Activated CD8-positive, alpha-beta memory T cell treated with anti-CD3 and anti-CD28 coated beads, Interleukin-2, amount 50 U/mL, for 4 hours (primary cell): ENCODE results near the gene ETS1.

Source experiments
- DNase-seq: peaks from one replicate; pipeline ENCODE4 v3.0.0-alpha.2; 2020

Gene ETS1

GRCh38 chr11:128532572-128533091, 54.7 kb downstream of the ETS1 start:
- no peak for DNase-seq

- DNase-seq: no peak
These were observed 55.3 kb downstream of the ETS1 start for GRCh38 chr11:128532016-128532571.

- no peak for DNase-seq
These were observed 55.8 kb downstream of the ETS1 start for GRCh38 chr11:128531588-128531987.

GRCh38 chr11:128530118-128531074, 57.0 kb downstream of the ETS1 start:
- DNase-seq: no peak

GRCh38 chr11:128528294-128528693, 59.1 kb downstream of the ETS1 start:
- no peak for DNase-seq

GRCh38 chr11:128527046-128527445, 60.3 kb downstream of the ETS1 start:
- DNase-seq: no peak

GRCh38 chr11:128525411-128526243, 61.7 kb downstream of the ETS1 start:
- DNase-seq: no peak

GRCh38 chr11:128524172-128524571, 63.2 kb downstream of the ETS1 start:
- no peak for DNase-seq

- DNase-seq: no peak
These were observed 63.7 kb downstream of the ETS1 start for GRCh38 chr11:128523641-128524040.

- DNase-seq: peak; percentile 60
These were observed 64.3 kb downstream of the ETS1 start for GRCh38 chr11:128522943-128523518.

- peak; percentile 87 for DNase-seq
These were observed 65.1 kb downstream of the ETS1 start for GRCh38 chr11:128522055-128522942.

GRCh38 chr11:128521682-128522054, 65.7 kb downstream of the ETS1 start:
- no peak for DNase-seq

- DNase-seq: no peak
These were observed 66.3 kb downstream of the ETS1 start for GRCh38 chr11:128520888-128521681.

GRCh38 chr11:128520206-128520887, 67.0 kb downstream of the ETS1 start:
- DNase-seq: no peak

- no peak for DNase-seq
These were observed 68.0 kb downstream of the ETS1 start for GRCh38 chr11:128519338-128519737.

- no peak for DNase-seq
These were observed 68.7 kb downstream of the ETS1 start for GRCh38 chr11:128518493-128519207.

- DNase-seq: no peak
These were observed 69.7 kb downstream of the ETS1 start for GRCh38 chr11:128517451-128518230.

GRCh38 chr11:128516886-128517285, 70.5 kb downstream of the ETS1 start:
- DNase-seq: no peak
